Kidney epithelial cell (primary cell): ENCODE measurements around the gene AXIN2. TPM values are rescaled to one million over a fixed set of nuclear protein-coding genes. Genes with fewer than 3 reads are reported as not detected.

Experiments used
- DNase-seq: peaks from one replicate; pipeline ENCODE4 v3.0.0-alpha.2; 2010; ENCODE audit warnings: low read depth
- H3K27me3 ChIP-seq: 2 replicates; pipeline ENCODE4 v1.6.0; 2011; ENCODE audit warnings: low read length; ENCODE audit not compliant: control insufficient read depth, insufficient read depth
- H3K36me3 ChIP-seq: 2 replicates; pipeline ENCODE4 v1.5.1; 2011; ENCODE audit warnings: low read length; ENCODE audit not compliant: control insufficient read depth, insufficient read depth
- H3K4me3 ChIP-seq: 2 replicates; pipeline ENCODE4 v1.5.1; 2011; ENCODE audit warnings: low read depth, mild to moderate bottlenecking, control low read depth, low read length
- total RNA-seq: library from RNA; depleted of rRNA; stranded (reverse); fragments of >200 nt; gene quantifications from 2 replicates; pipeline ENCODE4 v1.2.3, GENCODE V29; 2015
- TF ChIP-seq, protein P1 (sequence below): IDR thresholded peaks from 2 replicates; pipeline ENCODE4 v1.5.1; 2011; ENCODE audit warnings: mild to moderate bottlenecking, moderate library complexity, low read length, control low read depth, inconsistent platforms; ENCODE audit not compliant: insufficient read depth, poor library complexity, severe bottlenecking

Gene AXIN2
- total RNA-seq, 1 donor from 2014 or later, result 2.4 TPM

DNA sequence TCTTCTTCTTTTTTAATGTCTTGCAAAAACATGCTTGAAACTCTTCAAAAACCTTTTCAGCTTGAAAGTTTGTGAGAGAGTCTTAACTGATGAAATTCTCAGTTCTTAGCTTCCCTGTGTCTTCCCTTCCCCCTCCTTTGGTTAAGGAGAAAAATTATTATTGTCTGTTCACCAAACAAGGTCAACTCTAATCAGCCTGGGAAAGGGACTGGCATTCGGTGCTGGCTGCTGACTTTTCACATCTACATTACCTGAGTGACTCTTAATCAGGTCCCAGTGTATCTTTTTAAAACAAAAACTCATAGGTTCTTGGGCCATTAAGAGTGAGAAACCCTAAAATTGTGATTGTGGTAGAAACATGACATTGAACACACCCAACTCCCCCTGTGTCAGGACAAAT, 39.1 kb upstream of the AXIN2 start:
- Histone ChIP-seq H3K36me3 (no peaks in the 10 kb centered on the region), H3K4me3 (no peak overlapping the region), H3K27me3 (no peaks in the 10 kb centered on the region)
- TF ChIP-seq, protein P1, sequence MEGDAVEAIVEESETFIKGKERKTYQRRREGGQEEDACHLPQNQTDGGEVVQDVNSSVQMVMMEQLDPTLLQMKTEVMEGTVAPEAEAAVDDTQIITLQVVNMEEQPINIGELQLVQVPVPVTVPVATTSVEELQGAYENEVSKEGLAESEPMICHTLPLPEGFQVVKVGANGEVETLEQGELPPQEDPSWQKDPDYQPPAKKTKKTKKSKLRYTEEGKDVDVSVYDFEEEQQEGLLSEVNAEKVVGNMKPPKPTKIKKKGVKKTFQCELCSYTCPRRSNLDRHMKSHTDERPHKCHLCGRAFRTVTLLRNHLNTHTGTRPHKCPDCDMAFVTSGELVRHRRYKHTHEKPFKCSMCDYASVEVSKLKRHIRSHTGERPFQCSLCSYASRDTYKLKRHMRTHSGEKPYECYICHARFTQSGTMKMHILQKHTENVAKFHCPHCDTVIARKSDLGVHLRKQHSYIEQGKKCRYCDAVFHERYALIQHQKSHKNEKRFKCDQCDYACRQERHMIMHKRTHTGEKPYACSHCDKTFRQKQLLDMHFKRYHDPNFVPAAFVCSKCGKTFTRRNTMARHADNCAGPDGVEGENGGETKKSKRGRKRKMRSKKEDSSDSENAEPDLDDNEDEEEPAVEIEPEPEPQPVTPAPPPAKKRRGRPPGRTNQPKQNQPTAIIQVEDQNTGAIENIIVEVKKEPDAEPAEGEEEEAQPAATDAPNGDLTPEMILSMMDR, result no peak
- no peak for DNase-seq

DNA sequence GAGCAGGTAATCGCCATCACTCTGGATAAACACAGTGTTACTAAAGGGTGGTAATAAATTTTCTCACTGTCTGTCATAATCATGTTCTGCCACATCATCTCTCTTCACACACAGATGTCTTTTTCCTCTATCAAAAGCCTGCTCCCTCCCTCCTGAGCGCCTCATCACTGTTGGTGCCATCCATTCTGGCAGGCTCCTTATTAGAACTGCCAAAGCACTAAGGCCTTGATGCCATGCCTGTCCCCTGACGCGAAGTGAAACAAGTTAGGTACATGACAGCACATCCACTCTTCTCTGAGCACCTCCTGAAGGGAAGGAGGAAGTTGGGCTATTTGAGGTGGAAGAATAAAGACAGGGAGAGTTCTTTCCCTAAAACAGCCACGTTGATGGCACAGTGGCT, 38.2 kb upstream of the AXIN2 start:
- Histone ChIP-seq H3K36me3 (no peaks in the 10 kb centered on the region), H3K27me3 (no peaks in the 10 kb centered on the region), H3K4me3 (no peak overlapping the region)
- no peak for DNase-seq
- TF ChIP-seq, protein P1, result no peak

DNA sequence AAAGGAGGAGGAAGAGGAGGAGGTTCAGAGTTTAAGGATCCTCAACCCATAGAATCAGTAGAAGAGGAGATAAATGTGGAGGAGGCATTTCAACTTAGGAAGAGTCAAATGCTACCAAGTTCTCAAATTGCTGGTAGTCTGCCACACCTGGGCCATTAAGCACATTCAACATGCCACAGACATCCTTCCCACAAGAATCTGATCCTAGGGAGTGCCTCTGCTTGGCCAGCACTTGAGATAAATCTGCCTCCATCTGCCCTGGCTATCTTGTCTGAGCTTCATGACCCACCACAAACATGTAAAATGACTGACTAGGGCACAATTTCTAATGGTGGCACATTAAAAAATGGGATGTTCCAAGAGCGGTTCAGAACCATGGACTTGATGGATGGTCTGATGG, 37.3 kb upstream of the AXIN2 start:
- DNase-seq, result no peak
- no peaks in the 10 kb centered on the region for H3K27me3 ChIP-seq
- H3K36me3 ChIP-seq, result no peaks in the 10 kb centered on the region
- H3K4me3 ChIP-seq, result no peak overlapping the region
- TF ChIP-seq, protein P1, result no peak

DNA sequence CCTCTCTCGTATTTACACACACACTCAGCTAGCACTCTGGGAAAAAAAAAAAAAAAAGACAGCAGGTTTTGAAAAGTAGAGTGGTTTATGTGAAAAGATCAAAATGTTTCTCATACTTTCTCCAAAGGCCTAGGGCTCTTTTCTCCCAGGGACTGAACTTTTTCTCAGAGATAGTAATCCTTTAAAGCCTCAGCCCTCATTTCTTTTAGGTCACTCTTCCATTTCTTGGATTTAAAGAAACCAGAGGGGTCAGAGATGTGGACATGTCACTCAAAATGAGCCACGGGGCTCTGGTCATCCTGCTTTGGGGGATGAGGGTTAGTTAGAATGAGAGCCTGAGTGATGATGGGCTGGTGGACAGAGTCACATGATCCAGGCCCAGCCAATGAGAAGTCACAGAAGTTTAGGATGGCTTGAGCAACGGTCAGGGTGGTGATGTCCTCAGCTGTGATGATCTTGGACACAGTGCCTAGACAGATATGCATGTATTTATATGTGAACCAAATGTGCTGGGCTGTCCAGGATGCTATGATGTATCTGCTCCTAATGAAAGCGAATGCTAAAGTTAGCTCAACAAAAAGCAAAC, 33.7 kb upstream of the AXIN2 start:
- Histone ChIP-seq H3K4me3 (no peak overlapping the region), H3K36me3 (no peaks in the 10 kb centered on the region), H3K27me3 (no peaks in the 10 kb centered on the region)
- TF ChIP-seq, protein P1, result no peak
- DNase-seq, result no peak

DNA sequence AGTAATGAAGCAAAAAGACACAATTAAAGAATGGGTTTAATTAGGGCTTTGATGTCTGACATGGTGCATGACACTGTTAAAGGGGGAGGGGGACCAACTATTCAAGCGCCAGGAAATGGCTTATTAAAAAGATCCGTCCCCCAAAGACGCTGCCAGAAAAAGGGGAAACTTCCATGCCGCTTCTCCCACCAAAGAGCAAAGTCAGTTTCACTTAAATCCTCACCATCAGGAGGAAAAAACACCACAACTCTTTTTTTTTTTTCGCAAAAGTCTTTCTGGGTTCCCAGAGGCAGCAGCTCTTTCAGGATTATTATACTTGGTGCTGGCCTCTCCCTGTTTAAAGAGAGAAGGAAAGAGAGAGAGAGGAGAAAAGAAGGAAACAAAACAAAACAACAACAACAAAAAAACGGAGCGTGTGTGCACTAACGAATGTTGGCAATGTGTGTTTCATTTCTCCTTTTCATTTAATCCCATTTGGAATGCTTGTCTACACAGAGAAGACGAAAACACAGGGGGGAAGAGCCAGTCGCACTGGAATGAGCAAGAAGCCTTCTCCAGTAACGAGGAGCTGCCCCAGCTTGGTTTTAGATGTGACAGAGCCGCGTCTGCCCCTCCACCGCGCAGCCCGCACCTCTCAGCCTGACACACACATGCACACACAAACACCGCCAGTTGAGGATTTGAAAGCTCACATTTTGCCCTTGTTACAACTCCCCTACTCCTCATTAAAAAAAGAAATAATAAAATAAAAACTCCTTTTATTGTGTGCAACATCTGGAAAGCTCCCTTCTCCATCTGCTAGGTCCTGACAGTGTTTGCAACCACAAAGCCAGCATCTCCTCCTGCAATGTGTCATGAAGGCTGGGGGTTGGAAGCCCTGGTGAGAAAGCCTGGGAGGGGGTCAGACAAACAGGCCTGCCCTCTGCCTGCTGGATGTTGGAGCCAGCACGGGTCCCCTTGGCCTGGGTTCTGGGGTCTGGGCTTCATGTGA, 32.7 kb upstream of the AXIN2 start:
- no peak for DNase-seq
- H3K4me3 ChIP-seq, result no peak overlapping the region
- no peaks in the 10 kb centered on the region for H3K27me3 ChIP-seq
- TF ChIP-seq, protein P1, result no peak
- no peaks in the 10 kb centered on the region for H3K36me3 ChIP-seq
